HG03159 (cell line): ENCODE data around the gene UQCRFS1.
"Not testable (repeated sequence)": the region's sequence is repeated elsewhere in the genome, so short reads cannot be mapped to it uniquely, and the experiment has no call there.

ENCODE experiments used
- ATAC-seq: cut with Tn5 transposase; IDR thresholded peaks from one replicate; pipeline ENCODE4 v1.9.1; 2021; ENCODE audit warnings: mild to moderate bottlenecking, moderate library complexity; ENCODE audit not compliant: unreplicated experiment

UQCRFS1 gene

GRCh38 chr19:29215322-29215845 is 2.4 kb upstream of the UQCRFS1 start:
- ATAC-seq: no peak

GRCh38 chr19:29214411-29214810 is 1.5 kb upstream of the UQCRFS1 start:
- no peak for ATAC-seq

DNA sequence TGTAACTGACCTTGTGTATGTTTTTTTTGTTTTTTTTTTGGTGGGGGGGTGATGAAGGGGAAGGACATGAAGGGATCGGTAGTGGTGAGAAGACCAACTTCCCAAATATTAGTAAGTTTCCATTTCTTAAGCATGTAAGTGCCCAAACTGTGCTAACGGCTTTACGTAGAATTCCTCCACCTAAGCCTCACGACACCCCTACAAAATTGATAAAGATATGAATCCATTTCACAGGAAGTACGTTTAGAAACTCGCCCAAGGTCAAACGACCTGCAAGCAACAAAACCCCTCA is 649 bp downstream of the UQCRFS1 start:
- ATAC-seq: no peak

DNA sequence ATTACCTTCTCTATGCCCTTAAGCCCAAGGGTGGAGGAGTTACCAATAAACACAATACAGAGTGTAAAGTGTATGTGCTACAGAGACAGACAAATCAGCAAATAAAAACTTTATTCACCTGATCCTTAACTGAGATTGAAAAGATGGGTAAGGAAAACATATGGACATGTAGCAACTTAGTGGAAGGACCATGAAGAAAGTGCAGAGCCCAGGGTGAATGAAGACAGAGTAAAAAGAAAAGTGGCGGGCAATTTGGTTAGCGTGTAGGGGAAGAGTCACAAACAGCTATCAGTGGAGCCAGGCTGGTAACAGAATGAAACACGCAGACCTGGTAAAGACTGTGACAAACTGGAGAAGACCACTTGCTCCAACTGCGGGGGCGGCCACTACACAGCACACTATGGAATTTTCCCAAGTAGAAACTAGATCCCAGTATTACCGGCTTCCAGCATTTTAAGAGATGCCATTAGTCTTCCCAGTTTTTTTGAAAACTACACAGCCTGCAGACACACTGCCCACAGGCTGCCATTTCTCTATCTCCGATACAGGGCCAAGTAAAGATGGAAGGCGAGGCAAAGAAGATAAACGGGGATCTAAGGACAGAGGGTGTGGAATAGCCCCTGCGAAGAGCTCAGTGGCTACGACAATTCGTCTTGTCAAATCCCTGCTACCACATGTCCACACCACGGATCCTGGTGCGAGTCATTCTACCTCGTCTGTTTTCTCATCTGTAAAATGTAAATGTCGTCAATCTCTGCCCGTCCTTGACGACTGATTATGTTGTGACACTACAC is 1.2 kb downstream of the UQCRFS1 start:
- ATAC-seq: peak; percentile 3

DNA sequence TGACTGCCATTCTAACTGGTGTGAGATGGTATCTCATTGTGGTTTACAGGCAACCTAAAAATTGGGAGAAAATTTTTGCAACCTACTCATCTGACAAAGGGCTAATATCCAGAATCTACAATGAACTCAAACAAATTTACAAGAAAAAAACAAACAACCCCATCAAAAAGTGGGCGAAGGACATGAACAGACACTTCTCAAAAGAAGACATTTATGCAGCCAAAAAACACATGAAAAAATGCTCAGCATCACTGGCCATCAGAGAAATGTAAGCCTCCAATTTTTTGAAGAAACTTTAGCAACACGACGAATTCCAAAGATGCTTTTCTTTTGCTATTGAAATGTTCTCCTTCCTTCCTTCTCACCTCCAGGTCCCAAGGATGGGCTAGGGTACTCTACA is 1.9 kb downstream of the UQCRFS1 start:
- not testable (repeated sequence) for ATAC-seq

- not testable (repeated sequence) for ATAC-seq
Measured at GRCh38 chr19:29210502-29210901, 2.4 kb downstream of the UQCRFS1 start.

- ATAC-seq: not testable (repeated sequence)
Measured at GRCh38 chr19:29207403-29208187, 5.4 kb downstream of the UQCRFS1 start.

DNA sequence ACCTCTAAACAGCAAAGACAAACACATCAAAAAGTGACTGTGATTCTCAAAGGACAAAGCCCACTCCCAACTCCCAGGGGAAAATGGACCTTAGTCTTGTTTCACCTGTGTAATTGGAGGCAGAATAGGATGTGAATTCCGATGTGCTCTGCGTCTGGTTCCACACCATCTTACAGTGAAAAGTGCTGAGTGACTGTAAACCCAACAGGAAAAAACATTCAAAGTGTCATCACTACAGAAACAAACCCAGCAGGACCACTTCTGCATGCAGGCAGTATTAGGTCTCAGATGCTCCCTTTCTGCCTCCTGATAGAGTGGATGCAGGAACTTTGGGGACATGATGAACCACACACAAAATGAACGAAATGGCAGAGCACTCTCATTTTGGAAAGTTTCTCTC is 6.5 kb downstream of the UQCRFS1 start:
- ATAC-seq: no peak

- no peak for ATAC-seq
Measured at GRCh38 chr19:29202281-29202680, 10.7 kb downstream of the UQCRFS1 start.

DNA sequence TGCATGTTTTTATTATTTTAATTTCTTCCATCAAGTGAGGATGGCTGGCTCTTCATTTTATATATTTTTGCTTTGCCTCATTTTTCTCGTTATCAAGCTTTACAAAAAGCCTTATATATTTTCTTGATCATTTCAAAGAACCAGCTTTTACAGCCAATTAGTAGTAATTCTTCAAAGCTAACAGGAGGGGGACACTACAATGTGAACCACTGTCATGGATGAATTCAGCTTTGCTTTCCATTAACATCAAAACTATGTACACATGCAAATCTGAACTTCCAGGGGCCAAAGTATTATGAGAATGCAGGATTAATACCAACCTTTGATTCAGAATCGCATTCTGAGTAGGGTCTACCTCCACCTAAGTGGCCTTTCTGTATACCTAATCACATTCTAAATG is 11.1 kb downstream of the UQCRFS1 start:
- ATAC-seq: no peak

DNA sequence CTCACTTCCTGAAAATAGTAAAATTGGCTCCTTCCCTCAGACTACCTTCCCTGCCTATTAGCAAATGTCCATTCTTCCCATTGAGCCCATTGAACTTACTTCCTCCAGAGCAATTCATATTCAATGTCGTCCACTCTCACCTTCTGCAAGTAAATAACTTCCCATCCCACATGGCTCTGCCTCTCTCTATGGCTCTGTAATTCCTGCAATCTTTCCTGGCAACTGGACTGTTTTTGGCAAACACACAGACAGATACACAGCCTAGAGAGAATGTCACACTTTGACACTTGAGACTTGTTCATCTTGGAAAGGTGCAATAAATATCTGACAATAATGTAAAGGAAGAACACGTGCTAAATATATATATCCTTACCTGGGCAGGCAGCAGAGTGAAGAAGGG is 18.3 kb downstream of the UQCRFS1 start:
- ATAC-seq: no peak

- no peak for ATAC-seq
Measured at GRCh38 chr19:29193155-29193554, 19.8 kb downstream of the UQCRFS1 start.

DNA sequence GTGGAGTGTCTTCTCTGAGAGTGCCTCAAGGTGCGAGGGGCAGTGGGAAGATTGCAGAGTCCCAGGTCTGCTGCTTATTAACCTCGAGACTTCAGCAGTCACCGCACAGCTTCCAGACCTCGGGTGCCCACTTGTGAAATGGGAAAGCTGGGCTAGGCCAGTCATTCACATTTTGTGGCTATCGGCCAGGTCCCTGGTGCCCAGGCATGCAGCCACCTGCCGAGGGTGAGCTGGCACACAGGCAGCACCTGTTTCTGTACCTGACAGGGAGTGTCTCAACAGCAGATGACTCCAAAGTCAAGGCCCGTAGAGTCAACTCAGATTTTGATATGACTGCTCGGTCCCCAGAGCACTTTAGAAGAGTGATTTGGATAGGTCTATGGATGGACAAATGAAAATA is 21.9 kb downstream of the UQCRFS1 start:
- no peak for ATAC-seq

- ATAC-seq: no peak
Measured at GRCh38 chr19:29189033-29189360, 24.0 kb downstream of the UQCRFS1 start.

- ATAC-seq: no peak
Measured at GRCh38 chr19:29188289-29189032, 24.5 kb downstream of the UQCRFS1 start.

DNA sequence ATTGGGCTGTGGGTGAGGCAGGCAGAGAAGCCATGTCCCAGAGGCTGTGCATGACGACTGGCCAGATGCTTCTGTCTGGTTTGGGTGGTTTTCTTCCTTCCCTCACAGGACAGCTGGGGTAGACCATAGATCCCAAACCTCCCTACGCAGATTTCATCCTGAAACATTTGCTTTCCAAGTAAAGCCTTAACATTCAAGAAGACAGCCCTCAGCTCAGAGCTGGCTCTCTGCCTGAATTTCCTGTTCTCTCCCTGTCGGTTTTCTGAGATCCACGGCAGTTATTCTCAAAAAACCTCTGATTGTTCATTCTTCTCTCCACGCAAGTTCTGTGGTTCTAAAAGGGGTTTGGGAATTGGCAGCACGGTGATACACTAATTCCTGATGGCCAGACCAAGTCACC is 25.3 kb downstream of the UQCRFS1 start:
- ATAC-seq: no peak

DNA sequence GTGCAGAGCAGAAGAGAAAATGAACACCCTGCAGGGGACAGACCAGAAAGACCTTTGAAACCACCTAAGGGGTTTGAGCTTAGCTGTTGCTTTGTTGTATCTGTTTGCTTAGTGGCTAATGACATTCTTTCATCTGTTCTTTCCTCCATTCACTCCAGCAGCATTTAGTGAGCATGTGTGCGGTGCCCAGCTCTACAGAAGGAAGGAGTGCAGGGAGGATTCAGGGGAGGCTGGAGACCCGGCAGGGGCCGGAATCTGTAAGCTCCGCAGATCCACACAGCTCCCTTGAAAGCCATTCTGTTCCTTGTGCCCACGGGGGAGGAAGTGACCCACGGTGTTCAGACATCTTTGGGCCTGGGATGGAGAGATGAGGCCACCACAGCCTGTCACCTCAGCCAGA is 27.5 kb downstream of the UQCRFS1 start:
- no peak for ATAC-seq

- no peak for ATAC-seq
Measured at GRCh38 chr19:29176981-29177754, 35.8 kb downstream of the UQCRFS1 start.

DNA sequence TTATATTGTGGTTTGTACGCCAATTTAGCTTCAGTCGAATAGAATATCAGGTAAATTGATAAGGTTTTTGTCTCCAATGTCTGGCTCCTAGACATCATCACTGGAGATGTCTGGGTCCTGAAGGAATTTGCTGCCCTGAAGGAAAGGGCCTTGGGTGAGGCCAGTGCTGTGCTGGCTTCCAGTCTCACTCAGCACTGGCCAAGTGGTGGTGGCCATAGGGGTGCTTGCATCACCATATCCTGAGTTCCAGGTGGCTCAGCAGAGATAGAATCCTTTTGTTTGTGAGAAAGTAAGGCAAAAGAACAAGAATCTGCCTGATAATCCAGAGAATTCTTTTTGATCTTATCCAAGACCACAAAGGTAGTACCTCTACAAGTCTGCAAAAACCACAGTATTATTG is 39.1 kb downstream of the UQCRFS1 start:
- ATAC-seq: no peak

DNA sequence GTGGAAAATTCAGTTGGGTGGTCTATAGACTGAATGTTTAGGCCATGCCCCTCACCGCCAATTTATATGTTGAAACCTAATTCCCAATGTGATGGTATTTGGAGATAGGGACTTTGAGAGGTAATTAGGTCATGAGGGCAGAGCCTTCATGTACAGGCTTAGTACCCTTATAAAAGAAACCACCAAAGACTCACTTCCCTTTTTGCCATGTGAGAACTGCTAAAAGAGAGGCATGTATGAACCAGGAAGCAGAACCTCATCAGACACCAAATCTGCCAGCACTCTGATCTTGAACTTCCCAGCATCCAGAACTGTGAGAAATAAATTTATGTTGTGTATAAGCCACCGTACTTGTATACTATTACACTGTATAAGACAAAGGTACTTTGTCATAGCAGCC is 40.6 kb downstream of the UQCRFS1 start:
- ATAC-seq: no peak

GRCh38 chr19:29171525-29171924 is 41.4 kb downstream of the UQCRFS1 start:
- no peak for ATAC-seq
